ENCODE results near the gene HEPN1. TPM values are rescaled to one million over a fixed set of nuclear protein-coding genes. Genes with fewer than 3 reads are reported as not detected.

The HEPN1 gene
- total and polyA plus RNA-seq, 10 of the 15 experiments (the other 5 are each of a cell fraction or from before 2014, with no cell fraction given) = not detected

- 55% methylated on average over 9 of the region's 9 CpGs for WGBS (ENCODE audit: insufficient coverage, insufficient replicate concordance, low lambda C conversion rate, missing lambda C conversion rate)
- H3K27me3 ChIP-seq (replicated peaks in 1 of 2; ENCODE audit: control insufficient read depth in 2 of 2, insufficient read depth in 2 of 2, low read length in 1 of 2) = peaks cover 3 to 7% of the 10 kb centered on the region in 2 experiments; a peak in 3 of 4 replicates
- TF ChIP-seq SMARCA5 (IDR thresholded peaks at IDR 0.05) = no peak
- FAIRE-seq (no peak), ATAC-seq (no peak), DNase-seq (ENCODE audit: low read depth, low spot score) (no peak)
- no peak overlapping the region for H3K4me3 ChIP-seq
- H3K79me2 ChIP-seq (ENCODE audit: control insufficient read depth, insufficient read depth, low read length) = no peaks in the 10 kb centered on the region
- SMC1A ChIA-PET (ENCODE audit: uncharacterized antibody, unreplicated experiment) = no interaction called here
- no peaks in the 10 kb centered on the region for H3K36me3 ChIP-seq (ENCODE audit: control insufficient read depth in 2 of 2, insufficient read depth in 2 of 2, low read length in 1 of 2)
- no peak overlapping the region for H2AFZ ChIP-seq (ENCODE audit: control insufficient read depth, low read depth, low read length)
- CTCF ChIA-PET = no interaction called here
- RAD21 ChIA-PET (ENCODE audit: unreplicated experiment) = no interaction called here
- H3K4me2 ChIP-seq (ENCODE audit: control insufficient read depth, insufficient read depth) = no peak overlapping the region
- no peaks in the 10 kb centered on the region for H3K4me1 ChIP-seq (ENCODE audit: control insufficient read depth, insufficient read depth, low read length)
- in situ Hi-C loops (cut with MboI) = no loop called here
- no peak overlapping the region for H3K27ac ChIP-seq (ENCODE audit: control insufficient read depth, insufficient read depth)
- no peaks in the 10 kb centered on the region for H4K20me1 ChIP-seq (ENCODE audit: control insufficient read depth, insufficient read depth)
- BruUV-seq (replicated peaks) = no TSS peak
- H3K9ac ChIP-seq (ENCODE audit: control insufficient read depth, insufficient read depth, low read length) = no peak overlapping the region
- no peaks in the 10 kb centered on the region for H3K9me3 ChIP-seq (replicated peaks; ENCODE audit: control insufficient read depth, insufficient read depth, low read length)
- intact Hi-C loops (cut with micrococcal nuclease; ENCODE audit: unreplicated experiment) = no loop called here
- POLR2A ChIA-PET = interaction anchor here (0.6 kb wide), 1 partner anchor 476 kb away, joined by 3 read pairs; no protein-coding TSS in a partner anchor
Measured at GRCh38 chr11:124896821-124897391, 22.1 kb upstream of the HEPN1 start.

GRCh38 chr11:124897674-124898262 lies 21.3 kb upstream of the HEPN1 start, which contains the start of gene ROBO4:
TSS of gene ROBO4 (minus strand) at chr11:124897865. CDS start at chr11:124897795, 70 bp downstream.
- intact Hi-C loops (cut with micrococcal nuclease; ENCODE audit: unreplicated experiment) (no loop called here), in situ Hi-C loops (cut with MboI) (no loop called here)
- ChIA-PET POLR2A (interaction anchor here (0.6 kb wide), 1 partner anchor 475 kb away, joined by 3 read pairs; no protein-coding TSS in a partner anchor), SMC1A (ENCODE audit: uncharacterized antibody, unreplicated experiment) (no interaction called here), CTCF (interaction anchor here (0.9 kb wide), 1 partner anchor 11 kb away, joined by 4 read pairs; no protein-coding TSS in a partner anchor), RAD21 (ENCODE audit: unreplicated experiment) (no interaction called here)
- Histone ChIP-seq H3K9me3 (replicated peaks; ENCODE audit: control insufficient read depth, insufficient read depth, low read length) (no peaks in the 10 kb centered on the region), H3K4me1 (ENCODE audit: control insufficient read depth, insufficient read depth, low read length) (no peaks in the 10 kb centered on the region), H3K4me2 (ENCODE audit: control insufficient read depth, insufficient read depth) (no peak within 1 kb of the TSS), H3K79me2 (ENCODE audit: control insufficient read depth, insufficient read depth, low read length) (no peaks in the 10 kb centered on the region), H4K20me1 (ENCODE audit: control insufficient read depth, insufficient read depth) (no peaks in the 10 kb centered on the region), H3K9ac (ENCODE audit: control insufficient read depth, insufficient read depth, low read length) (no peak within 1 kb of the TSS), H3K4me3 (no peak within 1 kb of the TSS), H3K27ac (ENCODE audit: control insufficient read depth, insufficient read depth) (no peak within 1 kb of the TSS), H2AFZ (ENCODE audit: control insufficient read depth, low read depth, low read length) (no peak within 1 kb of the TSS), H3K36me3 (ENCODE audit: control insufficient read depth in 2 of 2, insufficient read depth in 2 of 2, low read length in 1 of 2) (no peaks in the 10 kb centered on the region), H3K27me3 (replicated peaks in 1 of 2; ENCODE audit: control insufficient read depth in 2 of 2, insufficient read depth in 2 of 2, low read length in 1 of 2) (peaks cover 3 to 7% of the 10 kb centered on the region in 2 experiments; a peak in 3 of 4 replicates)
- no peak for ATAC-seq
- TF ChIP-seq BHLHE40 (IDR thresholded peaks at IDR 0.05; ENCODE audit: borderline replicate concordance in 1 of 2, low read depth in 2 of 2, low read length in 1 of 2) = no peak
- TF ChIP-seq CEBPB (IDR thresholded peaks at IDR 0.05; ENCODE audit: borderline replicate concordance in 1 of 2, low read depth in 2 of 2, low read length in 2 of 2) = no peak
- TF ChIP-seq STAT3 (IDR thresholded peaks at IDR 0.05; ENCODE audit: low read depth, low read length) = no peak
- TF ChIP-seq ESRRA (IDR thresholded peaks at IDR 0.05; ENCODE audit: low read length) = no peak
- no peak for TF ChIP-seq BCL11A (IDR thresholded peaks at IDR 0.05; ENCODE audit: low read depth, low read length)
- TF ChIP-seq MYC (IDR thresholded peaks at IDR 0.05; ENCODE audit: insufficient read depth, insufficient read length, insufficient replicate concordance, low read length, severe bottlenecking) = no peak
- TF ChIP-seq ZZZ3 (IDR thresholded peaks at IDR 0.05; ENCODE audit: control insufficient read depth, insufficient read length, low read depth) = no peak
- TF ChIP-seq EZH2 (IDR thresholded peaks at IDR 0.05; ENCODE audit: borderline replicate concordance, control insufficient read depth, low read depth, low read length) = no peak
- TF ChIP-seq TARDBP (IDR thresholded peaks at IDR 0.05; ENCODE audit: borderline replicate concordance) = no peak
- TF ChIP-seq RB1 (IDR thresholded peaks at IDR 0.05; ENCODE audit: borderline replicate concordance) = no peak
- TF ChIP-seq ETV6 (conservative IDR thresholded peaks at IDR 0.05 in 1 of 2, IDR thresholded peaks at IDR 0.05 in 1 of 2; ENCODE audit: borderline replicate concordance in 1 of 2, low read depth in 1 of 2) = no peak
- TF ChIP-seq FOXM1 (IDR thresholded peaks at IDR 0.05; ENCODE audit: low read depth, low read length) = no peak
- TF ChIP-seq SMAD5 (IDR thresholded peaks at IDR 0.05; ENCODE audit: low read depth) = no peak
- no peak for TF ChIP-seq IKZF2 (IDR thresholded peaks at IDR 0.05)
- TF ChIP-seq NRF1 (conservative IDR thresholded peaks at IDR 0.05; ENCODE audit: low read depth, low read length) = no peak
- no peak for TF ChIP-seq MYB (IDR thresholded peaks at IDR 0.05; ENCODE audit: borderline replicate concordance, low read depth, low read length)
- FAIRE-seq = no peak
- no TSS peak for BruUV-seq (replicated peaks)
- WGBS (ENCODE audit: insufficient coverage, insufficient replicate concordance, low lambda C conversion rate, missing lambda C conversion rate) = 10% methylated on average over 11 of the region's 12 CpGs
- no peak for DNase-seq (ENCODE audit: low read depth, low spot score)

Data from GM12878 (cell line).